Neural cell (in vitro differentiated cells): ENCODE results near the gene MICB. TPM values are rescaled to one million over a fixed set of nuclear protein-coding genes. Genes with fewer than 3 reads are reported as not detected.

ENCODE experiments used
- H2AFZ ChIP-seq: fragments of 200-600, 300-800 bp; sonication (generic), shearing (Covaris generic); 2 replicates; pipeline ENCODE4 v1.6.0; 2014; ENCODE audit warnings: low read depth, mild to moderate bottlenecking, antibody characterized with exemption, low read length, moderate library complexity
- H3F3A ChIP-seq: fragments of 200-600 bp; shearing (Covaris generic); 2 replicates; pipeline ENCODE4 v1.6.1; 2016; ENCODE audit warnings: mild to moderate bottlenecking, moderate library complexity, mixed read lengths, antibody characterized with exemption, low read length; ENCODE audit not compliant: insufficient read depth, poor library complexity, severe bottlenecking
- H3K27ac ChIP-seq: fragments of 200-600, 300-800 bp; sonication (generic), shearing (Covaris generic); 2 replicates; pipeline ENCODE4 v1.5.1; 2014; ENCODE audit warnings: mild to moderate bottlenecking, low read length, moderate library complexity
- H3K27me3 ChIP-seq: fragments of 300-800, 200-600 bp; sonication (generic), shearing (Covaris generic); 2 replicates; pipeline ENCODE4 v1.6.0; 2014; ENCODE audit warnings: mild to moderate bottlenecking, low read depth, low read length, moderate library complexity; ENCODE audit not compliant: insufficient read depth
- H3K36me3 ChIP-seq: fragments of 300-800, 200-600 bp; sonication (generic), shearing (Covaris generic); 2 replicates; pipeline ENCODE4 v1.5.1; 2014; ENCODE audit warnings: mild to moderate bottlenecking, antibody characterized with exemption, low read length, moderate library complexity; ENCODE audit not compliant: insufficient read depth
- H3K4me2 ChIP-seq: fragments of 300-800, 200-600 bp; sonication (generic), shearing (Covaris generic); 2 replicates; pipeline ENCODE4 v1.6.0; 2014; ENCODE audit warnings: mild to moderate bottlenecking, low read length
- H3K4me3 ChIP-seq: fragments of 300-800, 200-600 bp; sonication (generic), shearing (Covaris generic); 2 replicates; pipeline ENCODE4 v1.5.1; 2014; ENCODE audit warnings: mild to moderate bottlenecking, low read length, moderate library complexity
- H3K79me2 ChIP-seq: fragments of 200-600 bp; shearing (Covaris generic); replicated peaks from 2 replicates; pipeline ENCODE4 v1.6.0; 2014; ENCODE audit warnings: mild to moderate bottlenecking, low read length, moderate library complexity; ENCODE audit not compliant: insufficient read depth
- H3K9ac ChIP-seq: fragments of 300-800, 200-600 bp; sonication (generic), shearing (Covaris generic); 2 replicates; pipeline ENCODE4 v1.6.1; 2016; ENCODE audit warnings: mild to moderate bottlenecking, low read length, mixed read lengths
- H3K9me2 ChIP-seq: fragments of 200-600 bp; shearing (Covaris generic); 2 replicates; pipeline ENCODE4 v1.6.1; 2016; ENCODE audit warnings: mild to moderate bottlenecking, low read length, mixed read lengths; ENCODE audit not compliant: insufficient read depth
- H3K9me3 ChIP-seq: fragments of 200-600, 300-800 bp; sonication (generic), shearing (Covaris generic); 2 replicates; pipeline ENCODE4 v1.6.1; 2016; ENCODE audit warnings: mild to moderate bottlenecking, mixed run types, low read length, moderate library complexity, mixed read lengths
- H4K20me1 ChIP-seq: fragments of 200-600 bp; shearing (Covaris generic); 2 replicates; pipeline ENCODE4 v1.6.1; 2016; ENCODE audit warnings: mild to moderate bottlenecking, mixed run types; ENCODE audit not compliant: insufficient read depth
- CTCF ChIP-seq: fragments of 450-650 bp; IDR thresholded peaks from 2 replicates; pipeline ENCODE4 v1.5.1; 2014; ENCODE audit warnings: antibody characterized with exemption, mild to moderate bottlenecking, moderate library complexity; ENCODE audit not compliant: poor library complexity, severe bottlenecking
- EP300 ChIP-seq: fragments of 450-650 bp; conservative IDR thresholded peaks from 2 replicates; pipeline ENCODE4 v1.6.1; 2014; ENCODE audit warnings: antibody characterized with exemption, mild to moderate bottlenecking, moderate library complexity; ENCODE audit not compliant: poor library complexity, severe bottlenecking
- EZH2 ChIP-seq: fragments of 200-600, 300-800 bp; shearing (Covaris generic), sonication (generic); IDR thresholded peaks from 2 replicates; pipeline ENCODE4 v1.6.1; 2014; ENCODE audit warnings: antibody characterized with exemption, low read length, borderline replicate concordance, mild to moderate bottlenecking; ENCODE audit not compliant: insufficient read depth, poor library complexity, severe bottlenecking
- MXI1 ChIP-seq: fragments of 450-650 bp; conservative IDR thresholded peaks from 2 replicates; pipeline ENCODE4 v1.6.1; 2014; ENCODE audit warnings: antibody characterized with exemption, mild to moderate bottlenecking; ENCODE audit not compliant: poor library complexity, severe bottlenecking
- POLR2AphosphoS5 ChIP-seq: IDR thresholded peaks from 2 replicates; pipeline ENCODE4 v1.6.1; 2012
- RAD21 ChIP-seq: fragments of 450-650 bp; conservative IDR thresholded peaks from 2 replicates; pipeline ENCODE4 v1.6.1; 2014; ENCODE audit warnings: antibody characterized with exemption, mild to moderate bottlenecking, moderate library complexity
- REST ChIP-seq: IDR thresholded peaks from 2 replicates; pipeline ENCODE4 v1.6.1; 2012; ENCODE audit warnings: borderline replicate concordance
- SMC3 ChIP-seq: fragments of 450-650 bp; conservative IDR thresholded peaks from 2 replicates; pipeline ENCODE4 v1.6.1; 2014; ENCODE audit warnings: antibody characterized with exemption, mild to moderate bottlenecking, moderate library complexity; ENCODE audit not compliant: poor library complexity
- TAF1 ChIP-seq: IDR thresholded peaks from 2 replicates; pipeline ENCODE4 v1.6.1; 2012; ENCODE audit warnings: low read depth
- polyA plus RNA-seq: library from polyadenylated mRNA; depleted of rRNA; stranded (reverse); fragments of >200 nt; gene quantifications from 2 replicates; pipeline ENCODE4 v1.2.3, GENCODE V29; 2014

The MICB gene
- polyA plus RNA-seq, 1 donor from 2014 or later, result not detected

- no peak overlapping the region for H3K4me3 ChIP-seq
- no peak overlapping the region for H3K4me2 ChIP-seq
- TF ChIP-seq REST (no peak), EZH2 (no peak), SMC3 (no peak), TAF1 (no peak), EP300 (no peak), RAD21 (no peak), CTCF (no peak), MXI1 (no peak), POLR2AphosphoS5 (no peak)
- no peaks in the 10 kb centered on the region for H3K9me2 ChIP-seq
- H3K27me3 ChIP-seq, result no peaks in the 10 kb centered on the region
- H3K9ac ChIP-seq, result no peak overlapping the region
- no peaks in the 10 kb centered on the region for H3K36me3 ChIP-seq
- H4K20me1 ChIP-seq, result no peaks in the 10 kb centered on the region
- no peaks in the 10 kb centered on the region for H3F3A ChIP-seq
- H3K27ac ChIP-seq, result no peak overlapping the region
- no peaks in the 10 kb centered on the region for H3K9me3 ChIP-seq
- H2AFZ ChIP-seq, result no peak overlapping the region
- no peaks in the 10 kb centered on the region for H3K79me2 ChIP-seq
Observed at GRCh38 chr6:31479933-31480535, 17.9 kb upstream of the MICB start.

GRCh38 chr6:31480574-31480973 is 17.4 kb upstream of the MICB start:
- Histone ChIP-seq H3K27ac (no peak overlapping the region), H3F3A (no peaks in the 10 kb centered on the region), H3K9me3 (no peaks in the 10 kb centered on the region), H3K27me3 (no peaks in the 10 kb centered on the region), H4K20me1 (no peaks in the 10 kb centered on the region), H2AFZ (no peak overlapping the region), H3K79me2 (no peaks in the 10 kb centered on the region), H3K9ac (no peak overlapping the region), H3K36me3 (no peaks in the 10 kb centered on the region), H3K4me3 (no peak overlapping the region), H3K4me2 (no peak overlapping the region), H3K9me2 (no peaks in the 10 kb centered on the region)
- no peak for TF ChIP-seq EZH2
- TF ChIP-seq POLR2AphosphoS5, result no peak
- TF ChIP-seq REST, result no peak
- TF ChIP-seq SMC3, result no peak
- no peak for TF ChIP-seq MXI1
- no peak for TF ChIP-seq EP300
- no peak for TF ChIP-seq TAF1
- TF ChIP-seq RAD21, result no peak
- TF ChIP-seq CTCF, result no peak
